ENCODE results near the gene ABCG4.
"Not testable (repeated sequence)": the region's sequence is repeated elsewhere in the genome, so short reads cannot be mapped to it uniquely, and the experiment has no call there.

ABCG4 gene

GRCh38 chr11:119178166-119178680, 29.4 kb downstream of the ABCG4 start:
- Mint-ChIP-seq H3K4me3 (no peak overlapping the region), H3K27me3 (no peaks in the 10 kb centered on the region), H3K27ac (no peak overlapping the region), H3K9me3 (no peaks in the 10 kb centered on the region), H3K36me3 (ENCODE audit: low read depth) (peaks cover 4% of the 10 kb centered on the region), H3K4me1 (peaks cover 7% of the 10 kb centered on the region)
- DNase-seq (no peak), ATAC-seq (no peak)

GRCh38 chr11:119179342-119179741, 30.5 kb downstream of the ABCG4 start:
- H3K27me3 Mint-ChIP-seq: no peaks in the 10 kb centered on the region
- H3K36me3 Mint-ChIP-seq (ENCODE audit: low read depth): peaks cover 2% of the 10 kb centered on the region
- H3K27ac Mint-ChIP-seq: no peak overlapping the region
- H3K4me3 Mint-ChIP-seq: no peak overlapping the region
- DNase-seq (no peak), ATAC-seq (no peak)
- H3K9me3 Mint-ChIP-seq: no peaks in the 10 kb centered on the region
- peaks cover 9% of the 10 kb centered on the region for H3K4me1 Mint-ChIP-seq

GRCh38 chr11:119179983-119180382, 31.1 kb downstream of the ABCG4 start:
- Mint-ChIP-seq H3K9me3 (no peaks in the 10 kb centered on the region), H3K36me3 (ENCODE audit: low read depth) (peaks cover 2% of the 10 kb centered on the region), H3K4me3 (no peak overlapping the region), H3K27me3 (no peaks in the 10 kb centered on the region), H3K27ac (no peak overlapping the region), H3K4me1 (peaks cover 14% of the 10 kb centered on the region)
- ATAC-seq (no peak), DNase-seq (no peak)

- no peaks in the 10 kb centered on the region for H3K36me3 Mint-ChIP-seq (ENCODE audit: low read depth)
- DNase-seq: no peak
- H3K27ac Mint-ChIP-seq: no peak overlapping the region
- H3K4me1 Mint-ChIP-seq: peaks cover 12% of the 10 kb centered on the region
- H3K9me3 Mint-ChIP-seq: no peaks in the 10 kb centered on the region
- no peaks in the 10 kb centered on the region for H3K27me3 Mint-ChIP-seq
- no peak overlapping the region for H3K4me3 Mint-ChIP-seq
- no peak for ATAC-seq
Measured at GRCh38 chr11:119180729-119181676, 32.2 kb downstream of the ABCG4 start.

GRCh38 chr11:119181677-119182412, 33.0 kb downstream of the ABCG4 start:
- H3K9me3 Mint-ChIP-seq: no peaks in the 10 kb centered on the region
- H3K36me3 Mint-ChIP-seq (ENCODE audit: low read depth): no peaks in the 10 kb centered on the region
- H3K27ac Mint-ChIP-seq: no peak overlapping the region
- no peaks in the 10 kb centered on the region for H3K27me3 Mint-ChIP-seq
- ATAC-seq: no peak
- DNase-seq: no peak
- peaks cover 12% of the 10 kb centered on the region for H3K4me1 Mint-ChIP-seq
- H3K4me3 Mint-ChIP-seq: no peak overlapping the region

GRCh38 chr11:119184399-119184798, 35.5 kb downstream of the ABCG4 start:
- not testable (repeated sequence) for DNase-seq; ATAC-seq; H3K9me3 Mint-ChIP-seq; H3K4me3 Mint-ChIP-seq; H3K36me3 Mint-ChIP-seq (ENCODE audit: low read depth); H3K4me1 Mint-ChIP-seq; H3K27me3 Mint-ChIP-seq; H3K27ac Mint-ChIP-seq

GRCh38 chr11:119185981-119186634, 37.3 kb downstream of the ABCG4 start:
- Mint-ChIP-seq H3K36me3 (ENCODE audit: low read depth) (no peaks in the 10 kb centered on the region), H3K4me1 (peaks cover 6% of the 10 kb centered on the region), H3K9me3 (no peaks in the 10 kb centered on the region), H3K27ac (no peak overlapping the region), H3K27me3 (no peaks in the 10 kb centered on the region), H3K4me3 (no peak overlapping the region)
- DNase-seq (no peak), ATAC-seq (no peak)

GRCh38 chr11:119187123-119187892, 38.5 kb downstream of the ABCG4 start:
- DNase-seq (no peak), ATAC-seq (no peak)
- H3K27ac Mint-ChIP-seq: no peak overlapping the region
- no peaks in the 10 kb centered on the region for H3K9me3 Mint-ChIP-seq
- no peaks in the 10 kb centered on the region for H3K27me3 Mint-ChIP-seq
- peaks cover 6% of the 10 kb centered on the region for H3K4me1 Mint-ChIP-seq
- H3K4me3 Mint-ChIP-seq: no peak overlapping the region
- no peaks in the 10 kb centered on the region for H3K36me3 Mint-ChIP-seq (ENCODE audit: low read depth)

- H3K36me3 Mint-ChIP-seq (ENCODE audit: low read depth): no peaks in the 10 kb centered on the region
- peaks cover 6% of the 10 kb centered on the region for H3K4me1 Mint-ChIP-seq
- no peak overlapping the region for H3K4me3 Mint-ChIP-seq
- ATAC-seq (no peak), DNase-seq (no peak)
- no peaks in the 10 kb centered on the region for H3K27me3 Mint-ChIP-seq
- H3K9me3 Mint-ChIP-seq: no peaks in the 10 kb centered on the region
- no peak overlapping the region for H3K27ac Mint-ChIP-seq
Measured at GRCh38 chr11:119188067-119188466, 39.2 kb downstream of the ABCG4 start.

GRCh38 chr11:119188887-119189286, 40.0 kb downstream of the ABCG4 start:
- H3K9me3 Mint-ChIP-seq: no peaks in the 10 kb centered on the region
- no peaks in the 10 kb centered on the region for H3K36me3 Mint-ChIP-seq (ENCODE audit: low read depth)
- peaks cover 6% of the 10 kb centered on the region for H3K4me1 Mint-ChIP-seq
- no peaks in the 10 kb centered on the region for H3K27me3 Mint-ChIP-seq
- ATAC-seq (no peak), DNase-seq (no peak)
- no peak overlapping the region for H3K27ac Mint-ChIP-seq
- no peak overlapping the region for H3K4me3 Mint-ChIP-seq

- no peaks in the 10 kb centered on the region for H3K27me3 Mint-ChIP-seq
- H3K9me3 Mint-ChIP-seq: no peaks in the 10 kb centered on the region
- H3K27ac Mint-ChIP-seq: no peak overlapping the region
- DNase-seq (no peak), ATAC-seq (no peak)
- no peak overlapping the region for H3K4me3 Mint-ChIP-seq
- H3K36me3 Mint-ChIP-seq (ENCODE audit: low read depth): no peaks in the 10 kb centered on the region
- peaks cover 5% of the 10 kb centered on the region for H3K4me1 Mint-ChIP-seq
Measured at GRCh38 chr11:119189393-119189792, 40.5 kb downstream of the ABCG4 start.

- no peak for ATAC-seq
- Mint-ChIP-seq H3K36me3 (ENCODE audit: low read depth) (no peaks in the 10 kb centered on the region), H3K4me1 (no peaks in the 10 kb centered on the region), H3K4me3 (no peak overlapping the region), H3K27ac (no peak overlapping the region), H3K9me3 (no peaks in the 10 kb centered on the region), H3K27me3 (no peaks in the 10 kb centered on the region)
- no peak for DNase-seq
Measured at GRCh38 chr11:119190531-119190930, 41.7 kb downstream of the ABCG4 start.

- not testable (repeated sequence) for H3K4me3 Mint-ChIP-seq; H3K9me3 Mint-ChIP-seq; DNase-seq; H3K27ac Mint-ChIP-seq; H3K4me1 Mint-ChIP-seq; H3K36me3 Mint-ChIP-seq (ENCODE audit: low read depth); H3K27me3 Mint-ChIP-seq; ATAC-seq
Measured at GRCh38 chr11:119191265-119191664, 42.4 kb downstream of the ABCG4 start.

GRCh38 chr11:119192111-119192510, 43.3 kb downstream of the ABCG4 start:
- no peak overlapping the region for H3K27ac Mint-ChIP-seq
- H3K36me3 Mint-ChIP-seq (ENCODE audit: low read depth): no peaks in the 10 kb centered on the region
- ATAC-seq: no peak
- no peak for DNase-seq
- no peaks in the 10 kb centered on the region for H3K27me3 Mint-ChIP-seq
- no peak overlapping the region for H3K4me3 Mint-ChIP-seq
- no peaks in the 10 kb centered on the region for H3K9me3 Mint-ChIP-seq
- H3K4me1 Mint-ChIP-seq: no peaks in the 10 kb centered on the region

Data from activated naive CD8-positive, alpha-beta T cell treated with anti-CD3 and anti-CD28 coated beads, Interleukin-2, amount 50 U/mL, for 24 hours (primary cell).